ENCODE data around the gene CEPT1.

Gene CEPT1

GRCh38 chr1:111193712-111194480, 53.9 kb downstream of the CEPT1 start:
- DNase-seq, result no peak

DNA sequence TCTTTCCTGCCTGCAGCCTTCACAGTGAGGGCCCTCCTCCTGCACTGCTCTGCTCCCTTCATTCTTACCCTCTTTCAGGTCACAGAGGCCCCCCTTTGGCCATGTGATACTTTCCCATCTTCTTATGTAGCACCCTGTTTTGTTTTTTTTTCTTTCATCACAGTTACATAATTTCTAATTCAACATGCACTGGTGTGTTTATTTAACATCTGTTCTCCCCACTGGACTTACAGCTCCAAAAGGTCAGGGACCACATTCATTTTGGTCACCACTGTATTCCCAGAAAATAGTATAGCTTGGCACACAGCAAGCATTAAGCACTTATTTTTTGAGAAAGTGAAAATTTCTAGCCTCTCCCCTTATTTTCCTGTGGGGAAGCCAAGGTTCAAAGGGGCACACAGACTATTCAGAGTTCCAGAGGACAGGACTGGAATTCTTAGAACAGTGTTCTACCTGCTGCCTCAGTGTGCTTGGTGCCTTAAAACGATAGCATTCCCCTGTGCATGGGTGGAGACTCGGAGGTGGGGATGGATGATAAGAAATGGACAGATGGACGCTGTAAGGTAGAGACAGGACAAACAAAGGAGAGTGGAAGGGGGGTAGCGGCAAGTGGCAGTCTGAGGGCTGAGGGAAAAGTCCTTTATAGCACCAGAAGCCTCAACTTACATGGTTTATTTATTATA, 55.1 kb downstream of the CEPT1 start:
- DNase-seq, result no peak

GRCh38 chr1:111196213-111196612, 56.2 kb downstream of the CEPT1 start:
- no peak for DNase-seq

DNA sequence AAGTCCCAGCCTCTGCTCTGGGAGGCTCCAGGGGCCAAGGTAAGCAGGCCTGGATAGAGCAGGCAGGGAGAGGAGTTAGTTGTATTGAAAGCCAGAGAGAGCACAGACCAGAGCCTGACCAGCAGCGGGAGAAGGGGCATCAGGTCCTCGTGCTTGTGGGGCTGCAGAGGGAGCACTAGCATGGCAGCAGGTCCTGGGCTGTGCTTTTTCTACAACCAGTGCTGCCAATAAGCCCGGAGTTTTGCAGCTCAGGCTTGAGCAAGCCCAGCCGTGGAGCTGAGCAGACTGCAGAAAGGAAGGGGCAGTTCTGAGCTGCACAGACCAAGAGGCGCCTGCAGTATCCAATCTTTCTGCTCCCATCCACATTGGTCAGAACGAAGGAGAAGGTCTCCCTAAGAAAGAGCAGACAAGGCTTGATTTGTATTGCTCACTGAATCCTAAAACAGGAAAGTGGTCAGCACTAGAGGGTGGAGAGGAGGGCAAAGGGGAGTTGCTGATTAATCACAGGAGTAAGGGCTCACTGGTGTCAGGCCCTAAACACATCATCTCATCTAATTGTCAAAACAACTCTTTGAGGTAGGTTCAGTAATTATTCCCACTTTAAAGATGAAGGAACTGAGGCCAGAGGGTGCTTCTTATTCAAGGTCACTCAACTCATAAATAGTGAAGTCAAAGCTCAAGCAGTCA, 57.7 kb downstream of the CEPT1 start:
- no peak for DNase-seq

DNA sequence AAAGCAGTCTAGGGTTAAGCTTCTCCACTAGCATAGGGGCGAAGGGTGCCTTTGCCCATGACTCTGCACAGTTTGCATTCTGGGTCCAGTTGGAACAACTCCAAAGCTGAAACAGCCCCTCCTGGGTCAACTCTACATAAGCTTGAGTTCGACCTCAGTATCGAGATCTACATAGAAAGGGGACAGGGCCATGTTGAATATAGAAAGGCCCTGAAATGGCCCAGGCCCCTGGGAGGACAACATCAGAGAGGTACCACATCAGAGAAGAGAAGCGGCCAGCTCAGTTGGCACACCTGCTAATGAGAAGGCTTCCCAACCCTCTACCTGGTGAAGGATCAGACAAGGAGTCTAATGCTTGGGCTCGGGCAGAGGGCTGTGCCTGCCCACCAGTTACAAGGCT, 58.8 kb downstream of the CEPT1 start:
- DNase-seq, result no peak

- DNase-seq, result no peak
These were observed 59.3 kb downstream of the CEPT1 start for GRCh38 chr1:111199329-111199728.

GRCh38 chr1:111199881-111200801, 60.1 kb downstream of the CEPT1 start, which contains the start of gene DENND2D:
Gene DENND2D, minus strand, starts transcription at chr1:111200646. Its CDS starts 187 bp downstream, at chr1:111200459.
- DNase-seq, result no peak

GRCh38 chr1:111200802-111201161, 60.8 kb downstream of the CEPT1 start:
- DNase-seq, result no peak

DNA sequence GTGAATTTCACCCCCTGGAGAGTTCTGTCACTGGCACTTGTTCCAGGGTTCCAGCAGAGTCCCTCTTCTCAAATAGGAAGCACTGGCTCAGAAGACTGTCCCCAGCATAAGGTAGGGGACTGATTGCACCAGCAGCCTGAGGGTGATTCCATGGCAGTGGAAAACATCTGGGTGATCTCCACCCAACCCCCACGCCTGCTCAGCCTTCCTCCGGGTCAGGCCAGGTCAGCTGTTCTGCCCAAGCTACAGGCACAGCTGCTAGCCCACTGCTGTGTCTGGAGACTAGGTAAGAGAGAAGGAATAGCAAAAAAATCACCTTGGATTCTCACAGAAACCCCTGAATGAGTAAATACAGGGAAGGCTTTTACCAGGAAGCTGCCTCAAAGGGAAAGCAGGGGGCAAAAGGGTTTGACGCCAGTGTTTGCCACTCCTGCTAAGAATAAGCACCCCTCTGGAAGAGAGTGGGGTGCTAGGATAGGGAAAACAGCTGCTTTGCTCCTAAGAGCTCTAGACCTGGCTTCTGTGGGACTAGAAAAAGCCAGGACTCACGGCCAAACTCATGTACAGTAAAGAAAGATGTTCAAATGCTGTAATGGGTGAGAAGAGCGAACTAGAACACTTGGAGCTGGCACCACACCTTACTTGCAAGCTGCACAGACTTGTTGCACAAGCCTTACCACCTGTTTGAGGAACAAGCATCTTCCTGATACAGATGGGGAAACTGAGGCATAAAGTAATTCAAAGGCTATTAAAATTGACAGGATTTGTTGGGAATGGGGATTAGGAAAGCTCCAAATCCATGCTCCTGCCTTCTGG, 61.5 kb downstream of the CEPT1 start:
- no peak for DNase-seq

GRCh38 chr1:111202366-111202706, 62.3 kb downstream of the CEPT1 start:
- DNase-seq, result no peak

DNA sequence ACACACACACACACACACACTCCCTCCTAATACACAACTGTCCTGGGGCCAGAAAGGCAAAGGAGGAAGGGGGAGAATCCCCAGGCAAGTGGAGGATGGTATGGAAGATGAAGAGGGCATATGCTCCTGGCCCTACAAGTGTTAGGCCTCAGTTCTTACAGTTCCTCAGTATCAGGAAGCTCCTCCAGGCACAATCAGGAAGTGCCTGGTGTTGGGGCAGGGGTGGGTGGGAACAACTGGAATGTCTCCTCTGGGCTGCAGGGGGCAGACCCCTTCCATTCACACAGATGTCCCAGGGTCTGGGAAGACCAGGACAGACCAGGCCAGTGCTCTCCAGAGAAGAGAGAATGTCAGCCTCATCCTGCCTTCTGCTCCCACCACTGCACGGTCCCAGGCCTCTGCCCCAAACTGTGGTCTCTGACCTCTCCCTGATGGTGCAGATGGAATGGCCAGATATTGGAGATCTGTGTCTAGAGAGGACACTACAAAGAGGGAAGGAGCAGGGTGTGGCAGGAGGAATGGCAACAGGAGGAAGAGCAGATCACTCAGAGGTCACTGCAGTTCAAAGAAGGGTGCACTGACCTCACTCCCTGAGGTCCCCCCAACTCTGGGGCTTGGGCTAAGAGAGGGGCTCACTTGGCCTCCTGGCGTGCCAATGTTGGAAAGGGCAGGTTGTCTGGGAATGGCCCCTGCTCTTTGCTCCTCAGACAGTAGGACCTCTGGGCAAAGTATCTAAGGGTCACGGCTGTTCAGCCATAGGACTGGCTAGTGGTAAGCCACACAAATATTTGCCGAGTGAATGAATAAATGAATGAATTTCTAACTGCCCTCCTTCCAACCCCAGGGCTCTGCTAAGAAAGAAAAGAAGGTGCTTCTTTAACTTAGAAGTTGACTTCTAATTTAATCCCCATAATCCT, 62.9 kb downstream of the CEPT1 start:
- DNase-seq, result no peak

GRCh38 chr1:111203681-111204200, 63.7 kb downstream of the CEPT1 start:
- DNase-seq, result no peak

GRCh38 chr1:111204201-111204982, 64.4 kb downstream of the CEPT1 start:
- DNase-seq, result no peak

DNA sequence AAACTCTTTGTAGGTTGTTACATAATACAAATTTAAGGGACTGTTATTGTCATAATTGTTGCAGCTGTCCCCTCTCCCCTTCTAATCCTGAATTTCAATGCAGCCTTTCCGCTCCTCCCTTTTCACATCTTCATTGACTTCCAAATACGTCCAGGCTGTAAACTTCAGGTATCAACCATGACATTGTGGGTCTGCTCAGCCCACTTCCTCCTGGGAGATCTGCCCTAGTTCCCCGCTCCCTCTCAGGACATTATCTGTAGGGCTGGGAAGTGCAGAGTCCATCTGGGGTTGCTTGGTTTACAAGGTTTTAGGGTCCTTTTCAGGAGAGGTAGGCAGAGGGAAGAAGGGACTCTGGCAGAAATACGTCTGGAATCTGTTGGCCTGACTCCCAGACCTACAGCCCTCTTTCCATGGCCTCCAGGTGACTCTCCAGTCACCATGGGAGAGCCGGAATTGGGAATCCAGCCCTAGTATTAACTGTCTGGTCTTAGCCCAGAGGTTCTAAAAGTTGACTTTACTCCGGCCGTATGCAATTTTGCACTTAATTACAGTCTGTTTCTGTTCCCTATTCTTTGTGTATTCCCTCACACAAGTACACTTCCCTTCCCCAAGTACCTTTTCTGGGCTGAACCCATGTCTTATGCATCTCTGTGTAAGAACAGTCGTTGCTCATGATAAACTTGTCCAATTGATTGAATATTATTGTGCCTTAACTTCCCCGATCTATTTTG, 65.1 kb downstream of the CEPT1 start:
- no peak for DNase-seq

DNA sequence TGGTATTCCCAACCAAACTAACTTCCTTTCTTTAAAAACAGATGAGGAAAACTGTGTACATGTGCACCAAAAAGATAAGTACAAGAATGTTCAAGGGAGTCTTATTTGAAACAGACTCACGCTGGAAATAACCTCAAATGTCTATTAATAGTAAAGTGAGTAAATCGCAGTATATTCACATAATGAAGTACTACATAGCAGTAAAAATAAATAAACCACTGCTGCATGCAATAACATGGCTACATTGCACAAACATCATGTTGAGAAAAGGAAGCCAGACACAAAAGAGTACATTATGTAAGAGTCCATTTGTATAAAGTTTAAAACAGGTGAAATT, 65.7 kb downstream of the CEPT1 start:
- no peak for DNase-seq

GRCh38 chr1:111208921-111209320, 68.9 kb downstream of the CEPT1 start:
- DNase-seq, result no peak

DNA sequence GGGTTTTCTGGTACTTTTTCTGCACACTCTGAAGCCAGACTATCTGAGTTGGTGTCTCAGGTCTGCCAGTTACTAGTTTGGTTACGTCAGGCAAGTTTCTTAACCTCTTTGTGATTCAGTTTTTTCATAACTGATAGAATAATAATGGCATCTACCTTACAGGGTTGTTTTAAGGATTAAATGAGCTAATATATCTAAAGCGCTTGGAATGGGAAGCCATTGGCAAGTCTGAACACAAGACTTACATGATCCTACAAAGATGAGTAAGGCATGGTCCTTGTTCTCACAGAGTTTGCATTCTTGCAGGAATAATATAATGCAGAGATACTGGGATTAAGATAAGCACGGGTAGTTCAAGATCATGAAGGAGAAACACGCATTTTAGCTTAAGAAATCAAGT, 69.6 kb downstream of the CEPT1 start:
- DNase-seq, result no peak

GRCh38 chr1:111211921-111212320, 71.9 kb downstream of the CEPT1 start:
- no peak for DNase-seq

DNA sequence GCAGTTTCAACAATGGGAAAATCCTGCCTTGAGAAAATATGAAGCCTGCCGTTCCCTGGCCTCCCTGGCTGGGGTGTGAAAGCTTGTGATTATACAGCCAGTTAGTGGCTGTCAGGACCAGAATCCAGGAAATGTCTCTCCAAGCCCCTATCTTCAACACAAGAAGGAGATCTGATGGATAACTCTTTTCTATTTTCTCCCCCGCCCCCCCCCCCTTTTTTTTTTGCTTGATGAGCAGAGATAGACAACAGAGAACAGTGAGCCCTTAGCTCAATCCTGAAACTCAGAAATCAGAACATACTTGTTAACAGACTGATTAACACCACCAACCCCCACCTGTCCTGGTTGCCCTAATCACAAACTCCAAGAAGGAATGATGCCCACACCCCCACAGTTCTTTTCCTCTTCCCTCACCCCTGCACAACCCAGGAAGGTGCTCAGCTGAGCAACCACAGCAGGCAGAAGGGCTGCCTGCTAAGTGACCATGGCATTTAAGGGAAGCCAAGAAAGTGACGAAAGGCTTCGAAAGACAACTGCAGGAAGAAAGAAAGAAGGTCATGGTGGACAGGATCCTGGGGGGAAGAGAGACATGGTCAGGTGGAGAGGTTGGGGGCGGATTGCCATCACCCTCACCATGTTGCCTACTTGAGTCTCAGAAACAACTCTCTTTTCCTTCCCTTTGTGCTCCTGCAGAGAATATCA, 72.8 kb downstream of the CEPT1 start:
- no peak for DNase-seq

Data from NCI-H1092 treated with DMSO at 0.1 percent for 48 hours (cell line).